WI38 (cell line): ENCODE measurements around the gene TLE2.

Experiments
- H3K4me3 ChIP-seq: 2 replicates; pipeline ENCODE4 v1.5.1; 2011; ENCODE audit warnings: low read depth, mild to moderate bottlenecking, control low read depth, low read length
- CTCF ChIP-seq: IDR thresholded peaks from 2 replicates; pipeline ENCODE4 v1.5.1; 2012; ENCODE audit warnings: low read depth, mild to moderate bottlenecking, control low read depth, low read length

Gene TLE2

GRCh38 chr19:2952953-2953481, 76.1 kb downstream of the TLE2 start:
- no peak for TF ChIP-seq CTCF
- H3K4me3 ChIP-seq = peak overlapping the region; percentile 20; the same call in 1 of the 2 replicates

GRCh38 chr19:2950286-2951124, 78.6 kb downstream of the TLE2 start:
- H3K4me3 ChIP-seq = peak overlapping the region; percentile 98
- TF ChIP-seq CTCF = no peak

GRCh38 chr19:2949939-2950285, 79.2 kb downstream of the TLE2 start:
- TF ChIP-seq CTCF = no peak
- H3K4me3 ChIP-seq = peak overlapping the region; percentile 98
